HG02884 (cell line): ENCODE data around the gene ING3.
A peak's percentile ranks its signal among the peaks of the same experiment; 100 is the strongest.
"Not testable (repeated sequence)": the region's sequence is repeated elsewhere in the genome, so short reads cannot be mapped to it uniquely, and the experiment has no call there.

Experiments
- ATAC-seq: cut with Tn5 transposase; IDR thresholded peaks from one replicate; pipeline ENCODE4 v1.9.1; 2021; ENCODE audit warnings: mild to moderate bottlenecking, moderate library complexity; ENCODE audit not compliant: unreplicated experiment

The ING3 gene

DNA sequence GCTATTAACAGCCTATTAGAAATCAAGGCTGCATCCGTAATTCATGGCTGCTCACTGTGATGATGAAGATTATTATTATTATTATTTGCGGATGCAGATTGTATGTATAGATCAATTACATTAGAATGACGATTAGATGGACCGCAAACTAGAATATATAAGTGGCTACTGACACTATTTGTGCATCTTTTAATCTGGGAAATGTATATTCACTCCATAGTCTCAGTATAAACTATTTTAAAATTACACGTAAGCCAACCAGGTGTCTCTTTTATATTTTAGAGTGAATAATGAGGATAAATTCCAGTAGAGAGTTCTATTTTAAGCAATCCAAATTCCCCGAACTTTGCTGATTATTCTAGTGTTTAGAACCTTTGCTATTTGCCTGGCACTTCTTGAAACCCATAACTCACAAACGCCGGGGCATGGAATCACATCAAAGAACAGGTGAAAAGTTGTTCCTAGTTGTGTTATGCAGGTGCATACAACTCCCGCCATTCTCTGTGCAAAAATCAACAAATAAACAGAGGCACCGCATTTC, 509 bp upstream of the ING3 start:
- no peak for ATAC-seq

DNA sequence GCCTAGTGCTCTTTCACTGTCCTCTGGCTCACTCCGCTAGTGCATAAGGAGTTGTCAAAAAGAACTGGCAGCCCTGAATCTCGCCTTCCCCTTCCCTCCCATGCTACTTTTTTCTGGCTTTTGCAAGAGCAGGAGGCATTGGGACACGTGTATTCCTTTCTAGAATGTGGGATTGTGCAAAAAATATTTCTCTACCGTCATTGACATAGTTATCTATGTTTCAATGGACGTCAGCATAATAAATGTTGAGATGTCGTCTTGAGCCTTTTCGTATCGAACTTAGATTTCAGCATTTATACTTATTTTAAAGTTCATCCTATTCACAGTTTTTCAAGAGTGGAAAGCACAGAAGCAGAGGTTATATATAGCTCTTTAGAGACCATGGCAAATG, 727 bp downstream of the ING3 start:
- ATAC-seq = no peak

DNA sequence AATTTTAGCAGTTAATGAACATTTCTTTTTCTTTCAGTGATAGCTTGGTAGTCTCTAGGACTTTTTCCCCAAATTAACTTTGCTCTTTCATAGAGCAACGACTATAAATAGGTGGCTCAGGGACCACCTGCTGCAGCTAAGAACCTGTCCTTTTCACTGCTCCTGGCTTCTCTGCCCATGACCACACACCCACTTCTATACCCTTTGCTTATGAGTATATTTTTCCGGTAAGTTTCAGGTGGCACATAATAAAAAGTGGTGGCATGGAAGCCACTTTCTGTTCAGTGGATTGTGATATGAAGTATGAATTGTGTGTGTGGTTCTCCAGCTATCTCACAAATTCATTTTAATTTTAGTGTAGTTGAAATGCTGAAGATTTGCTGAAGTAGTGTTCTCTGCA, 1.2 kb downstream of the ING3 start:
- ATAC-seq = no peak

DNA sequence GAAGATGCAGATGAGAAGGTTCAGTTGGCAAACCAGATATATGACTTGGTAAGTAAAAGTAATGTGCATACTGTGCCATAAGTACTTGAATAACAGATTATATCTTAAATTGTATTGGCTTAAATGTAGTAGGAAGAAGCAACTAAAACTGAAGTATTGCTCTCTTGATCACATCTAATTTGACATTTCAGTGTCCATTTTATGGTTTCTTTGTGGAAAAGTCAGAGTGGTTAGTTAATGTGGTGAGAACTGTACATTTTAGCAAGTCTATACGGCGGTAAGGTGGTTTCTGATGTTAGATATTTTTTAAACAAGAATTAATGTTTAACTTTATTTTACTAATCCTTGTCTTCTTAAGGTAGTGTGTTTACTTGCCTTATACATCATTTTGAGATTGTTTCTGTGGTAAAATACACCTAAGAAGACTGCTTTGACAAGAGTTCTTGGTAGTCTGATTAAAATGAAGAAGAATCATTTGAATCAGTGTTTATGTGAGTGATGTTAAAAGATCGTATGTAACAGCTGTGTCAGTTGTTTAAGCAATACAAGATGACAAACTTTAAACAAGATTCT, 5.1 kb downstream of the ING3 start:
- no peak for ATAC-seq

DNA sequence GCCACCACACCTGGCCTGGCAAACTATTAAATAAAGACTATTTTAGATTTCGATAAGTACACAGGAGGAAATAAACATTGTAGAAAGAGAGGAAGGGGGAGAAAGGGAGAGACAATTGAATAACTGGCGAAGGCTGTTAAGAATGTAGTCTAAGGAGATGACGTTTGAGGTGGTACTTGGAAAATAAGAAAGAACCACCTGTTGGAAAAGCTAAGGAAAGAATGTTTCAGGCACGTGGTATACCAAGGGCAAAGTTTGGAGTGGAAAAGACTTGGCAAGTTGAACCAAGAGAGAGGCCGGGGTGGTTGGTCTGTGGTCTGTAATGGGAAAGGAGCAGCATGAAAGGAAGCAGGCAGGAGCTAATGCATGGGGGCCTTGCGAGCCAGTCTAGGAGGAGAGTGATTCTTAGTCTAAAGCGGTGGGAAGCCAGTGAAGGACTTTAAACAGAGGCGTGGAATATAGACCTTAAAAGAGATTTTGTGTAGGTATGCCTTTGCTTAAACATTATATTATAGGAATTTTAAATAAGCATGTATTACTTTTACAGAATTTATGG, 9.4 kb downstream of the ING3 start:
- ATAC-seq = no peak

DNA sequence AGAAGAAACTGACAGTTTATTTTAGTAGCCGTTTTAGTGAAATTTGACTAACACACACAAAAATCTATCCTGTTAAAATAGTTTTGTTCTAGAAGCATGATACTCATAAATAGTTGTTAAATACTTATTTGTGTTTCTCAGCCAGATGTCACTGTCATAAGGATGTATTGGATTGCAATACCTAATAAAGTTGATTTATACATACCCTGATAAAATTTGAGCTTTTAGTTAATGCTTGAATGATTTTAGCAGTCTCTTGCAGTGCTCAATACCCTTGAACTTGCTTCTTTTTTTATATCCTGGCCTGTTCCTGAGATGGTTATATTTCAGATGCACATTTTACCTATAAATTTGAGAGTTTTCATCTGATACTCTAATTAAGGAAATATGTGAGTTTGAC, 10.1 kb downstream of the ING3 start:
- ATAC-seq = no peak

DNA sequence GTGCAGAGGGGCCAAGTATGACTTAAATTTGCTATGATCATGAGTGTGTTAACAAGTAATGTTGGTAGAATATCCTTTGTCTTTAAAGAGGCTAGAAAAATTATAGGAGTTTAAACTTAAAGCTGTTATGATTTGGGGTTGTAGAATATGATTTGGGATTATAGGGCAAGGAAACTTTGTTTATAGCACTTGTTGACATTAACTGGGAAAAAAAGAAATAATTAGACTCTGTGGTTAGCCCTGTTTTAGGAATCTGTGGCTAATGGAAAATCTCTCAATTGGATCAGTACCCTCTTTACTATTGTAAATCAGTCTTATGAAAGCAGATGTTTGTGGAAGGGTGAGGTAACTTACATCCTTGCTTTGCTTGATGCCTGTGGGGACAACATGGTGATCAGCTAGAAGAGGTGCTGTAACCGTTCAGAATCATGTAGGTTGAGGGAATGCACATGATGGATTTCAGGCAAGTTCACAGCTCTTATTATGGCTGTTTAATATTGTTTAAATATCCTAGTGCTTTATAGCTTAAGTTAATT, 11.1 kb downstream of the ING3 start:
- no peak for ATAC-seq

DNA sequence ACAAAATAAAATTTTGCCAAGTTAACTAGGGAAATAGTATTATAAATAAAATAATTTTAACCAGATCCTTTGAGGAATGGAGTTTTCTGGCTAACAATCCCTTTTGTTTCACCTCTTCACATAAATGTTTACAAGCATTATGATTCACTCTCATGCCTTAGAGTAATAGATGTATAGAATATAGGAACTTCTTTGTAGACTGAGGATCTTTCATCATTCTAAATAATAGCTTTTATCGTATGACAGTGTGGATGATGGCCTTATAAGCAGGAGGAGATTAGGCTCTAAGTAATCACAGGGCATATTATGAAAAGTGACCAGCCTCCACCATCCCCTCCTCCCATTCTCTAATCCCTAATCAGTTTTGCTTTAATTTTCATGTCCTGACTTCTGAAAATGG, 13.5 kb downstream of the ING3 start:
- ATAC-seq = no peak

DNA sequence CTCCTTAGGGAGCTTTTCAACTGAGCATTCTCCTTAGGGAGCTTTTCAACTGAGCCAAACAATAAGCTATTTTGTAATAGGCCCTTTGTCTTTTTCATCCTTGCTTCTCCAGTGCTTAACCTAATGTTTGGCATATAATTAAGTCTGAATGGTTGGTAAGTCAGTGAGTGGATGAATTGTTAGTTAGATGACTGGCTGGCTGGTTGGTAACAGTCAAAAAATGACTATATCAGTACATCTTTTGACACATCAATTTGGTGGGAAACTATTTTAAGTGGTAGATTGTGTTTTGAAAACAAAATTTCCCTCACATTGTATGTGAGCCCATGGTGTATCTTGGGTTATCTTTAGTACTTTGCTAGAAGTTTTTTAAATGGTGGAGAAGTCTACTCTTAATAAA, 16.4 kb downstream of the ING3 start:
- ATAC-seq = no peak

DNA sequence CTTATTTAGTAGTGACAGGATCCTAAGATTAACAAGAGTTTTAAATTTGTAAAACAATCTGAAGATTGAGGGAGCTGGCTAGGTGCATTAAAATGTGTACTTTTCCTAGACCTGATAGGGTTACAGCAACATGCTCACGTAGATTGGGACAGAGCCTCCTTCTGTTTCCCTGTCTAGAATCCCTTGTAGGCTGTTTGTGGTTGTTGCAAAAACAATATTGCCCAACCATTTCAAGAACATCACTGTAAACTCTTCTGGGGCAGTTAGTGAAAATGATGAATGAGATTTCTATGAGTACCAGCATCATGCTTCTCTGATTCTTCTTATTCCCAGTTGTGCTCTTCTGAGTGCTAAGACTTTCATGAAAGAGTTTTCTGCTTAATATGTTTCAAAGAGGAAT, 23.3 kb downstream of the ING3 start:
- no peak for ATAC-seq

DNA sequence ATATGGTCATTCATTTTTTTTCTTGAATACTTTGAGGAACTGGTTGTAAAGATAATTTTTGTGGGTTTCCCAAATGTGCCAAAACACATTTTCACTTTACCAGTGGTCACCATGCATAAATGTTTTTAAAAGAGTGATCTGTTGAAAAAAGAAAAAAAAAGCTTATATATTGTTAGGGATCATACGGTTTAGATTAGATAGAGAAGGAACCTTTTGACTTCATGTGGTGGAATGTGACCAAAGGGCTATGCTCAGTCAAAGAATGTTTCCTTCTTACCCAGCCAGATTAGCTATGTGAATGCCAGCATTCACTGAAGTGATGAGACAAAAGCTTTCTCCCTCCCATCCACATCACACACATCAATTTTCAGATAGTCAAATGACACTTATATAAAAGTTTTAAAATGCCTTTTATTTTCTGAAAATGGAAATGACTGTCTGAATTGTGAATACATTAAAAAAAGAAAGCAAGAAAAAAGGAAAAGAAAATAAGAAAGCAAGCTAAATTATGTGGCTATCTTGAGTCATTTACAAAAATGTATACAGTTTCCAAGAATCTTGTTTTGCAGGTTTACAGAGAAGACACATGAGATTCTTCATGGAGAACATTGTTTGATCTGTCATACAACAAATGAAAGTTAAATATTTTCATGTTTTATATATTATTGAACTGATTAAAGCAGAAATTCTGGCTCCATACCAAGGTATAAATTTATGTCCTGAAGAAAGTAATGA, 29.4 kb downstream of the ING3 start:
- no peak for ATAC-seq

DNA sequence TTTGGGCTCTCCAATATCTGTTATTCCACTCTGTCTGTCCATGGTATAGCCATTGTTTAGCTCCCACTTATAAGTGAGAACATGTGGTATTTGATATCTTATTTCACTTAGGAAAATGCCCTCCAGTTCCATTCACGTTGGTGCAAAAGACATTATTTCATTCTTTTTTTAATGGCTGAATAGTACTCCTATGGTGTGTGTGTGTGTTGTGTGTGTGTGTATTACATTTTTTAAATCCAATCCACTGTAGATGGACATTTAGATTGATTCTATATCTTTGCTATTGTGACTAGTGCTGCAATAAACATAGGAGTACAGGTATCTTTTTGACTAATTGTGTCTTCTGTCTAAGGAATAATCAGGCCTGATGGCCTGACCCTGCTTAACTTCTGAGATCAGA, 30.5 kb downstream of the ING3 start:
- ATAC-seq = no peak

DNA sequence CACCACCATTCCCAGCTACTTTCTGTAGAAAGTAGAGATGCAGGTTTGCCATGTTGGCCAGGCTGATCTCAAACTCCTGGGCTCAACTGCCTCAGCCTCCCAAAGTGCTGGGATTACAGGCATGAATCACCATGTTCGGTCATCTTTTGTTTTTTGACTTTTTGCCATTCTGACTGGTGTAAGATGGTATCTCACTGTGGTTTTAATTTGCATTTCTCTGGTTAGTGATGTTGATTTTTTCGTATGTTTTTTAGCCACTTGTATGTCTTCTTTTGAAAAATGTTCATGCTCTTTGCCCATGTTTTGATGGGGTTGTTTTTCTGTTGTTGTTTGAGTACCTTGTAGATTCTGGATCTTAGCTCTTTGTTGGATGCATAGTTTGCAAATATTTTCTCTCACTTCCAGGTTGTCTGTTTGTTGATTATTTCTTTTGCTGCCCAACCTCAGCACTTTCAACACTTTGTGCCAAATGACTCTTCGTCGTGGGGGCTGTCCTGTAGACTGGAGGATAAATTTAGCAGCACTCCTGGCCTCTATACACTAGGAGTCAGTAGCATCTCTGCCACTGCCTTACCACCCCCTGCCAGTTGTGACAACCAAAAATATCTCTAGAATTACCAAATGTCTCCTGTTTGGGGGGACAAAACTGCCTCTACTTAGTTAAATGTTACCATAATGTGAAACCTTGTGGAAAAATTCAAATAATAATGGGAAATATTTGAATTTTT, 31.5 kb downstream of the ING3 start:
- no peak for ATAC-seq

DNA sequence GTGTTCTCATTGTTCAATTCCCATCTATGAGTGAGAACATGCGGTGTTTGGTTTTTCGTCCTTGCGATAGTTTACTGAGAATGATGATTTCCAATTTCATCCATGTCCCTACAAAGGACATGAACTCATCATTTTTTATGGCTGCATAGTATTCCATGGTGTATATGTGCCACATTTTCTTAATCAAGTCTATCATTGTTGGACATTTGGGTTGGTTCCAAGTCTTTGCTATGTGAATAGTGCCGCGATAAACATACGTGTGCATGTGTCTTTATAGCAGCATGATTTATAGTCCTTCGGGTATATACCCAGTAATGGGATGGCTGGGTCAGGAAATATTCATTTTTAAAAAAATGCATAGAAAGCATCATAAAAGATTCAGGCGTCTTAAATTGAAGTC, 33.0 kb downstream of the ING3 start:
- not testable (repeated sequence) for ATAC-seq

DNA sequence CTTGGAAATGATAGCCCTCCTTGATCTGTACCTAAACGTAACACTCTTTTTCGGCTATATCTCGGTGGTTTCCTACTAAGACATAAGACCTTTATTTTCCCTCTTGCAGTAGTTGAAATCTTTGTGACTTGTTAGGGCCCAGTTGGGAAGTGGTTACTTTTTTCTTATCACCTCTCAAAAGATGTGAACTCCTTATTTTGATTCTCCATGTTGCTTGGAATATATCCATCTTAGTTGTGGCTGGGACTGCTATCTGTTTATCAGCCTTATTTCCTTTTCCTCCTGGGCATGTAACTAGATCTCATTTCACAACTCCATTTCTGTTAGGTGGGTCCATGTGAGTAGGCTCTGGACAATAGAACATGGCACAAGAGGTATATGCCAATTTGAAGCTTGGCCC, 33.8 kb downstream of the ING3 start:
- ATAC-seq = no peak

DNA sequence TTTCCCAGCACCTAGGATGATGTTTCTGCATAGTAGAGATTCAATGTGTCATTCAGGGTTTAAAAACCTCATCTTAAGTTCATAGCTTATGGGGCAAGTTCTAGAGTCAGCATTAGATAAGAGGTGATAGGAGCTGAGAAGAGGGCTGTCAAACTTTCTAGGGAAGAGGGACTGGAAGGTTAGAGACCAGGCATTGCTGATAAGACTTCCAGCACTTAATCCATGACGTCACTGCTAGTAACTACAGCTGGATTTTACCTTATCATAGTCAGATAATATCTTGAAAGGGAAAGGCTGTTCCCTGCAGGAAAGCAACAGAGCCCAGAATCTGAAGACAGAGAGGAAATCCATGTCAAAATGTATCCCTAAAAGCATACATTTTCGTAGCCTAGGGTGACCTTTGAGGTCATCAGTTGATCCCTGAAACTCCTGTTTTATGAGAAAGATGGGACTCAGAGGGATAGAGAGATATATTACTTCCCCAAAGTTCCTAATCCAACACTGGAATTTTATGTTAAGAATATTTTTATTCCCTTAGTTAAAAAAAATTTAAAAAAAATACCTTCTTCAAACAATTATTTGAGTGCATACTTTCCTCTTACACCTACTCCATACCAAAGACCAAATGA, 34.7 kb downstream of the ING3 start:
- no peak for ATAC-seq

DNA sequence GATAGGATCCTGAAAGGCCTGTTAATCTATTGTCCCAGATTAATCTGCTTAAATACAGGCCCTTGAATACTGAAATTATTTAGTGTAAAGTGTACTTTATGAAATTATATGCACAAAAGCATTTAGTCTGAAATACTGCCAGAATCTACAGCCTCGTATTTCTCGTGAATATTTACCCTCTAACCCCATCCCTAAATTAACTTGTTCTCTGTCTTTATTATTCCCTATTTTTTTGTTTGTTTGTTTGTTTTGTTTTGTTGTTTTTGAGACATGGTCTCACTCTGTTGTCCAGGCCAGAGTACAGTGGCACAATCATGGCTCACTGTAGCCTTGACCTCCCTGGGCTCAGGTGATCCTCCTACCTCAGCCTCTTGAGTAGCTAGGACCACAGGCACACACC, 35.3 kb downstream of the ING3 start:
- no peak for ATAC-seq

DNA sequence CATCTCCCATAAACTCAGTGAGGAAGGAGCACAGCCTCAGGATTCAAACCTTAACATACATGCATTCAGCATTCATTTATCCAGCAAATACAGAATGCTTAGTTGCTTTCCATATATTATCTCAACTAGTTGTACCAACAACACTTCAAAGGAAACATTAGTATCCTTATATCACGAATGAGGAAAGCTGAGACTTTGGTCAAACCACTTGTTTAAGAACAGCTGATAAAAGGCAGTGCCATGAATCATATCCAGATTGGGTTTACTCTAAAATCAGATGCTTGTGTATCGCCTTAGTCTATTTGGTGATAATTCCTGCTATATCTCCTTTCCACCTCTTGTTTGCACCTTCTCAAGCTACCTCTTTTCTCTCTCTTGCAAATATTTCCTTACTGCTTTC, 36.1 kb downstream of the ING3 start:
- ATAC-seq = no peak

DNA sequence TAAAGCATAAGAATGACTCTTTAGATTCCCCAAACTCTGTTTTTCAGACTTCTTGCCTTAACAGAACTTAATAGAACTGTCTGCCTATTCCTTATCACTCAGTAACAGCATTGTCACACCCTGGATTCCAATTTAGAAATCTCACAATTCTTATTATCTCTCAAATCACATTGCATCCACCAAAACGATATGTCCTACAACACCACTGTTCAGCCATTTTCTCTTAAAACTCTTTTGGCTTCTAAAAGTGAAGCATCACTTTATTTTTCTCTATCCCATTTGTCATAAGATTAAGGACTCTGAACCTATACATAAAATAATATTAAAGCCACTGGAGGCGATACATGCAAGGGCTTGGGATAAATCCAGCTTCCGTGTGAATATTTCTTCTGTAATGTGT, 36.7 kb downstream of the ING3 start:
- ATAC-seq = no peak

DNA sequence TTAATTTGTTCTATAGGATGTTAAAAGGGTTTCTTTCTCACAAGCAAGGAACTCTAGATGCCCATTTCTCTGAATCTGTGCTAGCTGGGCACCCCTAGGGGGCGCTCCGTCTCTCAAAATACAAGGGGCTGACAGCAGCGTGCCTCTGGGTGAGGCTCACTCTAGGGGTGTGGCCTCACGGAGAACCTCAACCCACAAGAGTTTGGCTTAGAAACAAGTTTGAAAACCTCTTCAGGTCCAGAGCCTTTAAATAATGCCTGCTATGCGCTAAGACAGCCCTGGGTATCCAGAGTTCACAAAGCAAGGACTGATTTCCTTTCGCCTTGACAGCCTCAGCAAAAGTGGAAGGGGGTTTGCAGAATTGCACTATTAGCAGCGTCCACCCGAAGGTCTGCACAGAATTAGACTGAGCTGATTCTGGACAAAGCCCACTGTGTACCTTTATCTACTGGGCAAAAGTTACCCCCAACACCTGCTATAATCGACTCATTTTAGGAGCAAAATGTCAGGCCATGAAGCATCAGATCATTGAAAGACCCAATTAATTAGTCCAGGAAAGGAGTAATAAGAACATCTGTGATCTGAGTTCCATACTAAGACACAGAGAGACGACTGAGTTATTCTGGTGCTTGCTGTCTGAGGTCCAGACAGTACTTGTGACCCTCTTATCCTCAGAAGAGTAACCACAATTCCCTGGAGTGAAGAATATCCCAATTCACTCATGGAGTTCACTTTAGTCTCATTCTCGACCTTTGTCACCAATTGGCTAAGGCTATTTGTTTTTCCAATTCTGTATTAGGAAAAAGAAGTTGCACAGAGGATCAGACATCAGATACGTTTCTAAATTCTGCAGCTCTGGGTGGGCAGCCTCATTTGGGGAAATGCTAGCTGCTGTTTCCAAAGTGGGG, 37.4 kb downstream of the ING3 start:
- ATAC-seq = peak; percentile 93
